HG03159 (cell line): ENCODE data around the gene ACSS1.
A peak's percentile ranks its signal among the peaks of the same experiment; 100 is the strongest.

Experiments
- ATAC-seq: cut with Tn5 transposase; IDR thresholded peaks from one replicate; pipeline ENCODE4 v1.9.1; 2021; ENCODE audit warnings: mild to moderate bottlenecking, moderate library complexity; ENCODE audit not compliant: unreplicated experiment

The ACSS1 gene

GRCh38 chr20:25048519-25048952 is 9.4 kb downstream of the ACSS1 start:
- no peak for ATAC-seq

DNA sequence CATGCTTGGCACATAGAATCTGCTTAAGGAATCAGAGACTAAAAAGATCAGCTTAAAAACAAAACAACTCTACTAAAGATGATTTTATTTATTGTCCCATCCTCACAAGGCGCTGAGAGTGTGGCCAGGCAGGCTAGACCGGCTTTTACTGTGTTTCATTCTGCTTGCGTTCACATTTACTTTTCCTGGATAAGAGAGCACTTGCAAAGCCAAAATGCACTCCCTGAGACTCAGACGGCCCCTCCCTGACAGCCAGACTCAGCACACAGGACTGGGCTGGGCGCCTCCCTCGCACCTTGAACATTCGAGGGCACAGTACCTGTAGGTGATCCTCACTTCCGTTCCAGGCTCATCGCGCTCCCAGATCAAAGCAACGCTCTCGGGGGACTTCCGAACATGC is 10.2 kb downstream of the ACSS1 start:
- no peak for ATAC-seq

DNA sequence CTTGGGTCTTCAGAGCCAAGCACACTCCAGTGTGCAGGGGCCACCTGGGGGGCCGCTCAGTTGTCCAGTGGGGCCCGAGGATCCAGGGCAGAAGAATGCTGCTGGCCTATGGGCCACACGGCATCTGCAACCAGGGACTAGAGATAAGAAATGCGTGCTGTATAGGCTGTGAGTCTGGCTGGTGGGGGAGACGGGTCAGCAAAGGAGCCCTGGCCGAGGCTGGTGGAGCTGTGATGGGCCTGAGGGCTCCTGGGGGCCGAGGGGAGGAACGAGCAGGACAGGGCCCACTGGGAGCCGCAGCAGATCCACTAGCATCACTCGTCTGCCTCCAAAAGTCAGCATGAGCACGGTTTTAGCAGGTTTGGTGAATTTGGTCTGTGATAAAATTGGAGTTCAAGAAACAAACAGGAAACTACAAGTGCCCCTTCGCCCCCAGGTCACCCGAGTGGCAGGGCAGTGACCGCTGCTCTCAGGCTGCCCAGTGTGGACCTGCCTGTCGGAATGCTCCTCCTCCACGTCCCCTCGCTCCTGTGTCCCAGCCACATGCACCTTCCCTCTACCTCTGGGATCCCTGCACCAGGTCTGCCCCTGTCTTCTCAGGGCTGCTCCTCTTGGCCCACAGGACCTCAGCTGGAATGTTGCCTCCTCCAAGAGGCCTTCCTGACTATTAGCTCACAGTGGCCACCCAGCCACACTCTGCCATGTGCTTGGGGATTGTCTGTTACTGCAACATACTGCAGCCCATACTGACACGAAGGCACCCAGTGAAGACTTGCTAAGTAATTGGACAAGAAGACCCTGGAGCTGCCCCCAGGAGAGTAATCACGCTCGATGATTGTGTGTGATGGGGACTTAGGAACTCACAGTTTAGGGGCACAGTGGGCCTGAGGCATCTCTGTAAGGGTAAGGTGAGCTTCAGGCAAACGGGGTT is 10.9 kb downstream of the ACSS1 start:
- ATAC-seq = no peak

DNA sequence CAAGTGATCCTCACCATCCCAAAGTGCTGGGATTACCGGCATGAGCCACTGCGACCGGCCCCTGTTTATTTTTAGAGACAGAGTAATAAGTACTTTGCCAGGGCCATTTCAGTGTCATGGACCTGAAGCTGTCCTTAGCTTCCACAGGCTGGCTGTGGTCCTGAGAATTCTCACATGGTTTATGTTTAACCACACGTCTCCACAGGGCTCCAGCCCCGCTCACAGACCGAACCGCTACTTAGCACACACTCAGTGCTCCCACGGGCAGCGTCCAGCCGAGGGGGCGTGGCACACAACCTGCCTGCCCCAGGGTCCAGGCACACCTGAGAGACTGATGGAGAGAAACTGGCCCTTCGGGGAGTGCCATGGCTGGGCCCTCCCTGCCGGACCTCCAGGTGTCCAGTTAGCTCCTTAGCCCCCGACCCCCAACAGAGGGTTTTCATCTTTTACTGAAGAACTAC is 11.7 kb downstream of the ACSS1 start:
- no peak for ATAC-seq

GRCh38 chr20:25045343-25045712 is 12.6 kb downstream of the ACSS1 start:
- ATAC-seq = no peak

GRCh38 chr20:25044660-25045342 is 13.1 kb downstream of the ACSS1 start:
- ATAC-seq = no peak

DNA sequence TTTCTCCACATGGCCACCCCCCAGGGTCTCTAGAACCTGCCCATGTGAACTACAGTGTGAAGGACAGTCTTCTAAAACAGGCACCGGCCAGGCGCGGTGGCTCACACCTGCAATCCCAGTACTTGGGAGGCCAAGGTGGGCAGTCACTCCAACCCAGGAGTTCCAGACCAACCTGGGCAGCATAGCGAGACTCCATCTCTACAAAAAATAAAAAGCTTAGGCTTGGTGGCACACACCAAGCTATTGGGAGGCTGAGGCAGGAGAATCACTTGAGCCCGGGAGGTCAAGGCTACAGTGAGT is 13.7 kb downstream of the ACSS1 start:
- ATAC-seq = no peak

GRCh38 chr20:25043499-25044260 is 14.3 kb downstream of the ACSS1 start:
- ATAC-seq = no peak

GRCh38 chr20:25042531-25043498 is 15.1 kb downstream of the ACSS1 start:
- peak; percentile 85 for ATAC-seq

DNA sequence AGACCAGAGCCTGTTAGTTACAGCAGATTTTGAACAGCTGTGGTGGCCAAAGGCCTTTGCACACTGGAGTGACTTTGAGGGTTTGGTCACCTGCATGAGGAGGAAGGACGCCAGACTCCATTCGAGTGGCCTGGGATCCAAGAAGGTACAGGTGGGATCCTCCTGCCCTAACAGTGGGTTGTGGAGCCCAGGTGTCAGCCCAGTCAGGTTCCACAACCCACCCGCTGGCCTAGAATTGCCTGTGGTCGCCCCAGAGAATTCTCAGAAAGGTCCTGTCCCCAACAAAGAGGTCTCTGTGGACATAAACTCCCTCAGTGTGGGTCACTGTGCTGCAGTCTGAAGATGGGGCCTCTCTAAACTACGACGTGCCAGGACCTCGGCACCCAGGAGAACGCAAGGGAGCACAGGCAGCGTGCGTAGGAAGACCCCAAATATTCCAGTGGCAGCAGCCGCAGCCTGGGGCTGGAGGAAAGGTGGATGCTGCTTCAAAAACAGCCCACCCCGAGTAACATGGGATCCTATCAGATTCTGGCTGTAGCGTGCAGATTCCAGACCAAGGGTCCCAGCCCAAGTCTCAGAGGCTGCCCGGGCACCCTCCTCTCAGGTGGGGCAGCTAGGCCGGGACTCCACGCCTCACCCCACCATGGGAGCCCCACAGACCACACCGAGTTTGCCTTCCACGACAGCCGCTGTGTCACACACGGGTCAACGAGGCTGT is 16.0 kb downstream of the ACSS1 start:
- ATAC-seq = no peak

DNA sequence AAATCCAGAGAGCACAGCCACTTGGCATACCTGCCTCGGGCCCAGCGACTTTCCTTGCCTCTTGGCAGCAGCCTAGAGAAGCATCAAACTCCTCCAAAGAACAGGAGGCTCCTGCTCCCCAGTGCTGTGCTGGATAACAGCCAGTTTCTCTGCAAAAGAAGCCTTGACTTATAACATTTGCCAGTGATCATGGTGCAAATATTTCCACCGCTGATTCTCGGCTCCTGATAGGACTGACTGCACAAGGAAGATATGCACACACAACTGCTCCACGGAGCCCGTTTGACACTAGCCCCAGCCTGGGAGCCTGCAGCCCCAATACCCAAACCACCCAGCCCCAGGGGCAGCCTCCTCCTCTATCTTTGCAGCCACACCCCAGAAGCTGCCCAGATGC is 17.5 kb downstream of the ACSS1 start:
- no peak for ATAC-seq

- no peak for ATAC-seq
Measured at GRCh38 chr20:25039697-25040437, 18.1 kb downstream of the ACSS1 start.

DNA sequence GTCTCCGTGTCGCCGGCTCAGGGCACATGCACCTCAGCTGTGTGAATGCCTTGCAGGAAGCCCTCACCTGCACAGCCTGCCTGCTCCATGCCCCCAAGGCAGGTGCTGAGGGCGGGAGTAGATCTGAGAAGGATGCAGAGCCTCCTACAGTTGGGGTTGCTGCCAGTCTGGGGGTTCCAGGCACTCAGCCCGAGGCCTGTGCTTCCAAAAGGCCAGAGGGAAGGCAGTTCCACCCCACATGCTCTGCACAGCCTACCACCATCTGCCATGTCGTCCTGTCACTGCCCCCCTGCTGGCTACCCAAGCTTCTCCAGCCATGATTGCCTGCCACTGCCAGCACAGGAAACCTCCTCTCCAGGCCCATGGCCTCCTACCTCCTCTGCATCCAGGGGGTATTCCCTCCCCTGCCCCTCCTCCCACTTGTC is 19.3 kb downstream of the ACSS1 start:
- ATAC-seq = no peak

DNA sequence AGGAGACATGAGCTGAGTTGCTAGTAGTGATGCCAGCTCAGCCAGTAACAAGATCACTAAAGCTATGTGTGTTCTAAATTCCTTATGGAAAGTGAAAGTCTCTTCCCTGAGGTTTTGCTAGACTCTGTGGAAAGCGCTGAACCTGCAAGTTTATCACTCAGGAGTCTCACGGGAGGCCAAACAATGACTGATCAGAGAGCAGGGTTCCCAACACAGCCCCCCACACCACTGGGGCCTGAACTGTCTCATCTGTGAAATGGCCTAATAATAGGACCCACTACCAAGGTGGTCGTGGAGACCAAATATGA is 19.9 kb downstream of the ACSS1 start:
- ATAC-seq = no peak

DNA sequence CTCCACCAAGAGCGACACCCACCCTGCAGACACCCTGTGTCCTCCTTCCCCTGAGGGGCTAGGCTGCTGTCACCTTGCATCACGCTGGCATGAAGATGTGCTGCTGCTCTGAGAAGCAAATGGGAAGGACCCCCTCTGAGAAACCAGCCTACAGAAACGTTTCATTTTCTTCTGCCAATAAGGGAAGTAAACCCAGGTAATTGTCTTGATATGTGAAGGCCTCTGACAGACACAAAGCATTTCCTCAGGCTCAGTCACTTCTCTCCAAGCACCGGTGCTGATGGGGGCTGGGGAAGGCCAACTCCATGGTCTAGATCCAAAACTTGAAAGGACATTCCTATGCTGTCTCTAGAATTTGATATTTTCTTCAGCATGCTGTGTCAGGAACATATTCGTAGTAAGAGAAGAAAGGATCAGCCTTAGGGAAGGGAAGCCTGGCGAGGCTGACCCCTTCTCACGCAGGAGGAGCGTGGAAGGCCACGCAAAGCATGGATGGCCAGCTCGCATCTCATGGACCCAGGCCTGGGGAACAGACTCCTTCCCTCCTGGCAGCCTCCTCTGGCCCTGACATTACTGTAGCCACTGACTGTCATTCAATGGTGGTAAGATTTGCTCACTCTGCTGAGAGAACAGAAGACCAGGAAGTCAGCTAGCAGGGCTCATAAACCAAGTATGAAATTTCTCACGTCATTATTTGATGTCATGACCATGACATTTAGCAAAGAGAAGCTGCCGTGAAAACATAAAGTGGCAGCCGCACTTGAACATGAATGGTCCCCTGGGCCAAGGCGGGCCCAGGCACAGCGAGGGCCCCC is 20.4 kb downstream of the ACSS1 start:
- no peak for ATAC-seq

GRCh38 chr20:25036331-25036936 is 21.5 kb downstream of the ACSS1 start:
- ATAC-seq = no peak

DNA sequence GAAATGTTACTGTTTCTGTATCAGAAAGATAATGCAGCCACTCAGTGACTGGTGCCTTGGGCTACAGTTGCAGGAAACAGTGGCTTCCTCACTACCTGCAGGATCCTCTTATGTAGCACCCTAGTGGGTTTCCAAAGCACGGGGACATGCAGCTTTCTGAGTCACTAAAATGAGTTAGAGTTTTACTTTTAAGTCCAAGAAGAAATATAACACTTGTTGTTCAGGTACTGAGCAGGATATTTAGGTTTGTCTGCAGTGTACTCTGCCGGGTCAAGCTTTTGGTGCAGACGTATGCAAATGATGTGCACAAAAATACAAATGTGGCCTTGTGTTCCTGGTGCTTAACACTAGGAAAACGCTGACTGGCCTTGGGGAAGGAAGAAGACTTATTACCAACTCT is 22.0 kb downstream of the ACSS1 start:
- ATAC-seq = no peak

GRCh38 chr20:25033924-25034300 is 24.0 kb downstream of the ACSS1 start:
- ATAC-seq = no peak
